Germinal center (tissue), 1 donor: ENCODE results near the gene FAIM2.
"Not testable (repeated sequence)": the region's sequence is repeated elsewhere in the genome, so short reads cannot be mapped to it uniquely, and the experiment has no call there.

ENCODE experiments used
- DNase-seq: peaks from one replicate; pipeline ENCODE4 v3.0.0; 2012; ENCODE audit warnings: mixed read lengths, low spot score

The FAIM2 gene

DNA sequence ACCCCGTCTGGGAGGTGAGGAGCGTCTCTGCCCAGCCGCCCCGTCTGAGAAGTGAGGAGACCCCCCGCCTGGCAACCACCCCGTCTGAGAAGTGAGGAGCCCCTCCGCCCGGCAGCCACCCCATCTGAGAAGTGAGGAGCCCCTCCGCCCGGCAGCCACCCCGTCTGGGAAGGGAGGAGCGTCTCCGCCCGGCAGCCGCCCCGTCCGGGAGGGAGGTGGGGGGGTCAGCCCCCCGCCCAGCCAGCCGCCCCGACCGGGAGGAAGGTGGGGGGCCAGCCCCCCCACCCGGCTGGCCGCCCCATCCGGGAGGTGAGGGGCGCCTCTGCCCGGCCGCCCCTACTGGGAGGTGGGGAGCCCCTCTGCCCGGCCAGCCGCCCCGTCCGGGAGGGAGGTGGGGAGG, 42.8 kb downstream of the FAIM2 start:
- not testable (repeated sequence) for DNase-seq

DNA sequence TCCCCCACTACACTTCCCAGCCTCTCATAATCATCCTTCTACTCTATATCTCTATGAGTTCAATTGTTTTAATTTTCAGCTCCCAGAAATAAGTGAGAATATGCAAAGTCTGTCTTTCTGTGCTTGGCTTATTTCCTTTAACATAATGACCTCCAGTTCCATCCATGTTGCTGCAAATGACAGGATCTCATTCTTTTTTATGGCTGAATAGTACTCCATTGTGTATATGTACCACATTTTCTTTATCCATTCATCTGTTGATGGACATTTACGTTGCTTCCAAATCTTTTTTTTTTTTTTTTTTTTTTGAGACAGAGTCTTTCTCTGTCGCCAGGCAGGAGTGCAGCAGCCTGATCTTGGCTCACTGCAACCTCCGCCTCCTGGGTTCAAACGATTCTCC, 47.8 kb downstream of the FAIM2 start:
- DNase-seq, result not testable (repeated sequence)

DNA sequence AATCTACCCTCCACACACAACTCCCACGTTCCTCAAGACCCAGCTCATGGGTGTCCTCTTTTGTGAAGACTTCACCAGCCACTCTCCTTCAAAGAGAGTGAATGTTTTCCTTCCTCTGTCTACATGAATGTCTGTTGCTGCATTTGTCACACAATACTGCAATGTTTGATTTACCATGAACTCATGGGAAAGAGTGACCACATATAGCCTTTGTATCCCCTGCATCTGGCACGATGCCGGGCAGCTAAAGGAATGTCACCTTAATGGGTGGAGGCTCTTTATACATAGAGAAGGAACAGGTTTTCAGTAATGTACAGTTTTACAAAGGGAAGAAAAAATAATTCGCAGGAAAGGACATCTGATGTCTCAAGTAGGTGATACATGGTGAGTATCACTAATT, 48.7 kb downstream of the FAIM2 start:
- DNase-seq, result no peak

DNA sequence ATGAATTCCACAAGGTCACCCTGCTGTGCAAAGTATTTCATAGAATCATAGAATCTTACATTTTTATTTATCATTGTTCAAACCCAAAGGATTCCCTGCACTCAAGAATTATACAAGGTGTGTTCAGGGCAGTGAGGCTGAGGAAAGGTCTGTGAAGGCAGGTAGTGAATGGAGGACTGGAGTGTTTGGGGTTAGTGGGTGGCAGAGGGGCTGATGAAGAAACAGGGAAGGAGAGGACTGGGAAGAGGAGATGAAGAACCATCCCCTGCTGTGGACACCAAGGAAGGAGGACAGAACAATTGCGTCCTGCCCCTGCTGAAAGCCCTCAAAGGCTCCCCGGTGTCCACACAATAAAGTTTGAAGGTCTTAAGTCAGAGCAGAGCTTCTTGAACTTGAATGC, 50.0 kb downstream of the FAIM2 start:
- no peak for DNase-seq

DNA sequence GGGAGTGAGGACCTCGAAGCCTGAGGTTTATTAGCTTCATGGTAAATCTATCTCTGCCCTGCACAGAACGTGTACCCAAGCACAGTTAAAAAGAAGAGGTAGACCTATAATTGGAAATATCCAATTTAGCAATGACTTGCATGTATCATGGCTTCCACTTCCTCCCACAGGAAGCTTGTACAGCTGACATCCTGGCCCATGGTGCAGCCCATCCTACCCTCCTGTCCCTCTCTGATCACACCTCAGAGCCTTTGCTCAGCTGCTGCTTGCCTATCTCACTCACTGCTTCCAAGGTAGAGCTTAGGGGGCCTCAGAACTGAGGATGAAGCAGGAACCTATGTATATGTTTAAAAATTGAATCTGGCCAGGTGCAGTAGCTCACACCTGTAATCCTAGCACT, 56.5 kb downstream of the FAIM2 start:
- DNase-seq, result no peak

DNA sequence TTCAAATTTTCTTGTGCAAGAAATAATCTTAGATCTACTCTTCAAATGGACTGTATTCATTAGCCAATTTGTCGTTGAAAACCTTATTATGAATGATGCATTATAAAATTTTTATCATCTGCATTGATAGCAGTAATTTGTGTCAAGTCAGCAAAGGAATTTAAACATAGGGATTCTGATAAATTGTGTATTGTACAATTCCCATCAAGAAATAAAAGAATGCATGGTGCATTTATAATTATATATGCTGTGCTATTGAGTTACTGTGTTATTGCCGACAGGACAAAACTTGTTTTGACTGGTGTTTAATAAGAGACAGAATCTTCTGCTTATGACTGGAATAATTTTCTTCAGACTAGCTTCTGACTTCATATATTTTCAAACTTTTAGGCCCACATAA, 57.7 kb downstream of the FAIM2 start:
- no peak for DNase-seq

DNA sequence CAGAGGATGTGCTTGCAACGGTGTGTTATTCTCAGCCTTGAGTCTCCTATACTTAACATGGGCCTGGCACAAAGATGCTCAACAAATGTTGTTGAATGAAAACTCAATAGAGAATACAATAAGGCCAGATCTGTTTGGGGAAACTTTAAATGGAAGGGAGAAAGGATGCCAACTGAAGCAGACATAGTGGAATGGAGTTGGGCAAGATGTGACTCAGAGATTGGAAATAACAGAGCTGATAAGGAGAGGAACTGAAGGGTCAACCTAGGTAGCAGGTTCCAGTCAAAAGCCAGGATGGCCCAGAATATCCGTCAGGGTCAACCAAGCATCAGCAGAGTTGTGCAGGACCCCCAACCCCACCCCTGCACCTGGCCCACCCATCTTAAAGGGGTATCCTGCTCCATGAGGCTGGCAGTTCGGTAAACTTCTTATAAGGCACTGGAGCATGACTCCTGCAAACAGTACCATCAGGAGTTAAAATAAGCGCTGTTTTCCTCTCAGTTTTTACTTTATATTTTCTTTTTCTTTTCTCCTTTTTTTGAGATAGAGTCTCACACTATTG, 59.7 kb downstream of the FAIM2 start:
- no peak for DNase-seq

DNA sequence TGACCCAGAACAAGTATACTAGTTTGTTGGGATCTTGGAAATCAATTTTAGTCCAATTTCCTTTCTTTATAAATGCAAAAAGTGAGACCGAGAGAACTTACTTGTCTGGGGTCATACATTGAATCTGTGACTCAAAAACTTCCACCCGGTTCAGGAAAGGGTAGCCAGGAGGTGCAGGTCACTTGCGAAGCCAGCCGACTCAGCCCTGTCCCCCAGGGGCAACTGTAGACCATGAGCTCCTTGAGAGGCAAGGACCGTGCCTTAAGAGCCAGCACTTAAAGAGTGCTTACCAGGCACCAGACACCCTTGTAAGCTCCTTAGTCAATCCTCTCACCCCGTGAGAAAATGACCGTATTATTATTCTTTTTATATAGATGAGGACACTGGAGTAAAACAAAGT, 60.3 kb downstream of the FAIM2 start:
- no peak for DNase-seq

DNA sequence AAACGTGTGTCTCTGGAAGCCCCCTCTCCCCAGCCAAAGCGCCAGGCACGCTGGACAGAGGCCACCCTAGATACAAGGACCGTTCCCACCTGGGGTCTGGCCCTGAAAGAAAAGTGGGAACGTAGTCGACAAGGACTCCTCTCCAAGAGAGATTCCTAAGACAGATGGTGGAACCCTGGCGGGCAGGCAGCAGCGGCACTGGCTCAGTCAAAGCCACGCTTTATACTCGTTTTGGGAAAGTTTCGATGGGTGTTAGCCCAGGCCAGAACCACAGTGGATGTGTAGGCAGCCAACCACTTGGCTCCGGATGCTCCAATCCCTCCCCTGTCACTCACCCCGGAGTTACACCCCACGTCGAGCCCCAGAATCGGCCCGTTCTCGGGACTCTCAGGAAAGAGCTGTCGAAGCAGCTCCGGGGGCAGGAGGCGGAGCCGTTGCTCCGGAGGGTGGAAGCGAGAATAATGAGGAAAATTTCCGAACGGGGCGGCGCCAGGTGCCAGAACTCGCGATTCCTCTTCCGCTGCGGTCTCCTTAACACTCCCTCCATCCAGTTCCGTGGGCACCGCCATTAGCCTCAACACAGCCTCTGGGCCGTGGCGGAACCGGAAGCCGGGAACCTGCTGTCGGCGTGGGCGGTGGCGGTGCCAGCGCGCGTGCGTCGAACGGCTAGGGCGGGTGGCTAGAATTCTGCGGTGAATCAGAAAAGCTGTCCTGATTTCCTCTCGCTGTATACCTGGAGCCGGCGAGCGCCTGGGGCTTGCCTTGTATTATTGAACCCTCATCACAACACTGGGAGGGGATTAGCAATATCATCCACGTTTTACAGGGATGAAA, 61.0 kb downstream of the FAIM2 start, which contains the start of gene BCDIN3D:
Gene BCDIN3D (minus strand): TSS at position 588 of the 834 bp plus-strand sequence. CDS start 19 bp downstream, at position 569.
- peak; percentile 84 for DNase-seq

DNA sequence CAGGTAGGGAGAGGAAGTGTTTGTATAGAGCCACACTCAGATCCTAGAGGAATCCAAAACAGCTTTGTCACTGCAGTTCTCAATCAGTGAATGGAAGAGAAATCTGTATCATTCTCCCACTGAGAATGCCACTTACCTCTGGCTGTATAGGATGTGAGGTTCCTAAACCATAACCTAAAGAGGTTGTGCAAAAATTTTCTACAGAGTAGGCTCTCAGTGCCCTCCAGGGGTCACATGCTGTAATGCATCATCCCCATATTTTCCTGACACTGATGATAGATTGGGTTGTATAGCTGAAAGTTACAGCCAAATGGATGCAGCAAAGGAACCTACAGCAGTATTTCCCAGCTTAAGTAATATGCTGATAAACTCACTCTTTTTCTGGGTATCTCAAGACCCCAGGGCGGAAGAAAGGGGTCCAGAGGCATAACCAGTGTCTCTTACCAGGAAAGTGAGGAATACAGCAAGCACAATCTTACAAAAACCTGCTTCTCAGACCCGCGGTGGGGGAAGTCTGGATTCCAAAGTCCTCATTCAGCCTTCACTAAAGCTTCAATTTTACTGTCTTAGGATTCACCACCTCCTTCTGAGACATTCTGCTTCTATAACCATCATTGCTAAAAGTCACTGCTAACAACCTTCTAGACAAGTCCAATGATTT, 64.6 kb downstream of the FAIM2 start:
- peak; percentile 45 for DNase-seq

DNA sequence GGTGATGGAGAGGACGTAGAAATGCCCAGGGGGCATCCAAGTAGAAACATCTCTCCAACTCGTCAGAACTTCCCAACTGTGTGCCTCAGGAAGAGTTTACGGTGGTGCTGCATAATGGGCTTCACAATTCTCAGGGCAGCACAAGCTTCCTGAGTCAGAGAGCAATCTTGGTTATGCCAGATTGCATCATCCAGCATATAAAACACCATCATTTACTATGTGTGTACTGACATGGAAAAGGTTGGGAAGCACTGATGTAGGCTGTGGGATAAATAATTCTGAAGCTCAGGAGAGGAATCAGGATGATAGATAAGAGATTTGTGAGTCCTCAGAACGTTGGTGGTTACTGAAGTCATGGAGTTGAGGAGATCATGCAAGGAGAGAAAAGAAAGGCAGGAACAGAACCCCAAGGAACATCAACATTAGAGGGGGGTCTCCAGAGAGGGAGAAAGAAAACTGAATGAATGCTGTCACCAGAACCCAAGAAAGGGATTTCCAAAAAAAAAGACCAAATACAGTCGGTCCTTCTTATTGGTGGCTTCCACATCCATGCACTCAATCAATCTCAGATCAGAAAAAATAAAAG, 70.8 kb downstream of the FAIM2 start:
- DNase-seq, result no peak

DNA sequence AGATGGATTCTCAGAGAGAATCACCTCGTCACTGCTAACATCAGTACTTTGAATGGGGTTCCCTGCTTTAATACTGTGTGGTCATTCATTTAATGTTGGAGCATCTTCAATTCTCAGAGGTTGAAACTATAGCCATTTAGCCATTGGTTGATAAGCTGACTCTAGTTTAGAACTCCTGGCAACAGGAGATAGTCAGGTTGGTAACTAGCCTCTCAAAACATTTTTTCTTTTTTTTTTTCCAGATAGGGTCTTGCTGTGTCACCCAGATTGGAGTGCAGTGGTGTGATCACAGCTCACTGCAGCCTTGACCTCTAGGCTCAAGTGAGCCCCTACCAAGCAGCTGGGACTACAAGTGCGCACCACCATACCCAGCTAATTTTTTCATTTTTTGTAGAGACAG, 72.0 kb downstream of the FAIM2 start:
- DNase-seq, result no peak

DNA sequence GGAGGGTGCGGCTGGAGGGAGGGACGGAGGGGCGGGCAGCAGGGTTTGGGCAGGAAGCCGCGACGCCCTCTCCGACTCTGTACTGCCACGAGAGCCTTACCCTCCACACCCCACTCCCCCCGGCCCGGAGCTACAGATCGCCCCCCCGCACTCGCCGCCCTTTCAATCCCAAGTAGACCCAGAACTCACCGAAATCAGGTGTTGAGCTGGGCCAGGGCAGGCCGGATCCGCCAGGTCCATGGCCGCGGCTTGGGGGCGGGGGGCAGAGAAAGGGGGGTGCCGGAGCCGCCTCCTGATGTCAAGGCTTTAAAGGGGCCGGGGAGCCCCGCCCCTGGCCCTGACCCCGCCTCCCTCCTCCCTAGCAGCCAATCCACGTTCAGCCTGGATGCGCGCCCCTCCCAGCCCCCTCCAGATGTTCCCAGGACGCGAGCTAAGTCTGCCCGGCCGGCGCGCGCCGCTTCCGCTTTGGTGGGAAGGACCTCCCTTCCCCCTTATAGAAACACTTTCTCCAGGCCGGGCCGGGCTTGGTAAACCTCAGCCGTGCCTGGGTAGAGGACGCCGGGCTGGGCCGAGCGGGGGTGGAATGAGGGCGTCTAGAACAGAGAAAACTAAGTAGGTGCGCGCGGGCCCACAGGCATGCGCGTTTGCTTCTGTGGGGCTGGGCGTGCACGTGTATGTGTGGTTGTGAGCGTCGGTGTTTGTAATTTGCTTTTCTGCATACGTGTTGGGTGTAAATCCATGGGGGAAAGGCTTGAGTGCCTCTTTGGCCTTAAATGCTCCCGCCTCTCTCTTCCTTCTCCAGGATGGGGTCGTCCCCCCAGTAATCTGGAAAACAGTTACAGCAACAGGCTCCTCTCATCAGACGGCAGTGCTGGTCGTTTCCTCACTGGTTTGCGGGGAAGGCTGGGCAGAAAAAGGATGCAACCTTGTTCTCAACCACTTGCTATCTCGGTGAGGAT, 75.3 kb downstream of the FAIM2 start, which contains the start of gene NCKAP5L:
Gene NCKAP5L (minus strand): TSS at position 281 of the 959 bp plus-strand sequence. CDS start 24,369 bp downstream, outside the sequence.
- peak; percentile 99 for DNase-seq

DNA sequence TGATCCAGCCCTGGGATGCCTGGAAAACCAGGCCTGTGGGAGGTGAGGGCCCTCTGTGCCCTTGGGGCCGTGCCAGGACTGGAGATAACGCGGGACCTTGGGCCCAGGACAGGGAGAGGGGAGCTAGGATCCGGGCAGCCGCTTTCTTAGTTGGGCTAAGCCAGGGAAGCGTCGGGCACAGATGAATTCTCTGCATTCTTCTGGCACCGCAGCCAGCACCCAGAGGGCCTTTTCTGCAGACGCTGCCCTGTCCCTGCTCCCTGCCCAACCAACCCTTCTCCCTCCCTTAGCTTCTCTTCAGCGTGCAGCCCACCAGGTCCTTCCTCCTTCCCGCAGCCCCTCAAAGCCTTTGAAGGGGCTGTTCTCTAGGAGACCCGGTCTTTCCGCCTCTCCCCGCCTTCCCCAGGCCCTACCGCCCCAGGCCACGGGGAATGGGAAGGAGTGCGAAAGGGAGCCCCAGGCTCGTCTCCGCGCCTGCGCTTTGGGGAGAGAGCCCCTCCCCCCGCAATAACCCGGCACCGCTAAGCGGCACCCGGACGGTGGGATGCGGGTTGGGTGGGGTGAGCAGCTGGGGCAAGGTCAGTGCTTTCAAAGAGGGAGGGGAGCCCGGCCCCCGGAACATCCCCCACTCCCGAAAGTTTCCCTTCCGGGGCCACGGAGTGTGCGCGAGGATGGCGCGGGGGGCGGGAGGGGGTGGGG, 76.2 kb downstream of the FAIM2 start:
- DNase-seq, result peak; percentile 61

DNA sequence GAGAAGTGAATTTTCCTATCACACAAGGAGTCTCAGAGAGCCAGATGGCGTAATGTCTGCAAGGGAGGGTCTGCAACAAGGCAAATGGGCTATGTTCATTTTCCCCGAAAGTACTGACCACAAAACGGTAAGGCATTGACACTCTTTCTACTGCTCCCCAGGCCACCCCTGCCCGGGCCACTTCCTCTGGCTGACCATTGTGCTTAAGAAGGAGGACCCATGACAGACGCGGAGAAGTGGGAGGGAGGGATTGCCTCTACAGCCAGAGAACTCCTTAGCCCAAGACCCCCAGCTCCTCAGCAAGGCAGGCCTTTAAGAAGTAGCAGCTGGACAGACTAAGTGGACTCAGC, 76.7 kb downstream of the FAIM2 start:
- no peak for DNase-seq

DNA sequence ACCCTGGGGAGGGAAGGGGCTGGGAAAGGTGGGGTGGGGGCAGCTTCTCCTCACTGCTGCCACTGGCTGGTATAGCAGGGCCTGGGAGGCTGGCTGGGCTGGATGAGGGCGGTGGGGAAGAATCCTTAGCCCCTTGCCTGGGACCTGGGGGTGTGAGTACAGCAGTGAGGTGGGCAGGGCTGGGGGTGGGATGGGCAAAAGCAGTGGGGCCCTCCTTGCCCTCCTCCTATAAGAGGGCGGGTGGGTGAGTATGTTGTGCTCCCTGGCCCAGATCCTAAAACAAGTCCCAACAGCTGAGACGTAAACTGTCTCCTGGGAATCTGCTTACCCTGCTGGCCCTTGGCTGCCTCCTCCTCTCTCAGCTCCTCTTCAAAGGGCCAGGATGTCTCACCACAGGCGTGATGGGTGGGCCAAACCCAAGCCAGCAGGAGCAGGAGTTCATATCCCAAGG, 77.7 kb downstream of the FAIM2 start:
- DNase-seq, result no peak

DNA sequence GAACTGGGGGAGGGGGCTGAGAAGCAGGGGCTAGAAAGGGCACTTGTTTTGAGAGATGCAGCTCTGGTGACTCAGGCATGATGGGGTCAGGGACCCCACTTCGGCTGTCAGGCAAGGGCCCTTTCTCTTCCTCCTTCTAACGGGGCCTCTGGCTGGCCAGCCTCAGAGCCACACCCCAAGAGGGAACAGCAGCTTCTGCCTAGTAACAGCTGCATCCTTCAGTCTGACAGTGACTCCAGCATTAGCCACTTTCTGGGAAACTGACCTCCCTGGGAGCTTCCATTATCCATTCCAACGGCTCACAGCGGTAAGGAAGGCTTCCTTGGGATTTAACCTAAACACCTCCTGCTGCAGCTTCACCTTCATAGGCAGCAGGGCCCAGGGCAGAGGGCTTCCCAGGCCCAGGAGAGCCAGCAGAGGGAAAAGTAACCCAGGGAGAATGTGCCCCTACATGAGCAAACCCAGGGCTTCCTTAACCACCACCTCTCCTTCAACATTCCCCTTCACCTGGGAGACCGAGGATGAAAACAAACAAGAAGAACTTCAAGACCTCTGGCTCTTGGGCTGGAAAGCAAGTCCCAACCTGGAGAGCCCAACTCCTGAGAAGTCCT, 78.2 kb downstream of the FAIM2 start:
- no peak for DNase-seq

DNA sequence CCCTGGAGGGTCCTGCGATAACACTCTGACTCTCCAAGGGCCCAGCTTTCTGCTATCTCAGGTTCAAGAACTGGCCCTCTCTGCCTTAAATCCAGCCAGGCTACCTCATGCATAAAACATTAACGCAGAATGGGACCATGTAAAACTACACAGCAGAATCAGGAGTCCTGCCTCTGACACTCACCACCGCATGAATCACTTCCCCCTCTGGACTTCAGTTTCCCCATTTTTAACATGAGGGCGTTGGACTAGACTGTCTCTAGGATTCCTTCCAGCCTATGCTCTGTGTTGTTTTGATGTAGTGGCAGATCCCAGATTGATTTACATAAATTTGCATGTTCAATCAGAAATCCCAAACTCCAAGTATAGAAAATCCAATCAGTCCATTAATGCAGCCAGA, 78.8 kb downstream of the FAIM2 start:
- no peak for DNase-seq

DNA sequence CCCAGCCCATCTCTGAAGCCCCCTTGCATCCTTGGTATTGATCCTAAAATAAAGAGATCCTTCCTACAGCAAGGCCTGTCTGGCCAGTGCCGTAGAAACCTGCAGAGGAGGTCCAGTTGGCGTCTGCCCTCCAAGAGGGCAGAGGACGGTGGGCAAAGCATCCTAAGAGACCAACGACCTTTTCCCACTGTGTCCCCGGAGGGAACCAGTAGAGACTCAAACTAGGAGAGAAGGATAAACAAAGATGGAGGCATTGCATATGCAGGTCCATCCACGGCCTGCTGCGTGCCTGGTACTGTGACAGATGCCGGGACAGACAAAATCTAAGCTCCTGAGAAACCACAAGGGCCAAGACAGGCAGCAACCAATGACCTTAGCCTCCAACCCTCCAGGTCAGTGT, 79.3 kb downstream of the FAIM2 start:
- no peak for DNase-seq

DNA sequence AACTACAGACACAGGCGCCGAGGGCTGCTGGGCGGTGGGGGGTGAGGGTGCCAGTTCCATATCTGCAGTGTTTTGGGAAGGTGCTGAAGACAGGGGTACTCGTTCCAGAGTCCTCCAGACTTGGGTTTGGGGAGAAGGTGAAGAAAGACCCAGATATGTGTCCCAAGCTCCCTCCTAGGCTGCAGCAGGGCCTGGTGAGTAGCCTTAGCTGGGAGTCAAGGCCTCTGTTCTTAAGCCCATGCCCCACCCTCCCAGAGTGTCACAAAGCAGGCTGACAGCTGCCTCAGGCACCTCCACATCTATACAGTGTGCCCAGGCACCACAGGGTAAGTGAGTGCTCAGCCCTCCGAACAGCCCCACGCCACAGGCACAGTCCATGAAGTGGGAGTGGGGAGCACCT, 79.7 kb downstream of the FAIM2 start:
- DNase-seq, result no peak
